GM21737 (cell line): ENCODE measurements around the gene SERPINB12.

Experiments
- ATAC-seq: cut with Tn5 transposase; IDR thresholded peaks from one replicate; pipeline ENCODE4 v1.9.1; 2021; ENCODE audit warnings: mild to moderate bottlenecking, moderate library complexity; ENCODE audit not compliant: unreplicated experiment

SERPINB12 gene

GRCh38 chr18:63592471-63592870, 50.3 kb downstream of the SERPINB12 start:
- no peak for ATAC-seq

GRCh38 chr18:63596964-63597363, 54.8 kb downstream of the SERPINB12 start:
- no peak for ATAC-seq

- no peak for ATAC-seq
Measured at GRCh38 chr18:63603355-63603754, 61.2 kb downstream of the SERPINB12 start.

GRCh38 chr18:63603772-63604171, 61.6 kb downstream of the SERPINB12 start:
- ATAC-seq = peak; percentile 98

GRCh38 chr18:63604791-63605567, 62.8 kb downstream of the SERPINB12 start:
- no peak for ATAC-seq

- ATAC-seq = no peak
Measured at GRCh38 chr18:63606526-63606925, 64.4 kb downstream of the SERPINB12 start.

GRCh38 chr18:63613420-63613819, 71.3 kb downstream of the SERPINB12 start:
- no peak for ATAC-seq

- peak; percentile 57 for ATAC-seq
Measured at GRCh38 chr18:63617049-63617914, 75.1 kb downstream of the SERPINB12 start.

GRCh38 chr18:63617915-63618234, 75.7 kb downstream of the SERPINB12 start:
- ATAC-seq = no peak
